ENCODE measurements around the gene ZC3H12D.
A peak's percentile ranks its signal among the peaks of the same experiment; 100 is the strongest.

ZC3H12D gene

DNA sequence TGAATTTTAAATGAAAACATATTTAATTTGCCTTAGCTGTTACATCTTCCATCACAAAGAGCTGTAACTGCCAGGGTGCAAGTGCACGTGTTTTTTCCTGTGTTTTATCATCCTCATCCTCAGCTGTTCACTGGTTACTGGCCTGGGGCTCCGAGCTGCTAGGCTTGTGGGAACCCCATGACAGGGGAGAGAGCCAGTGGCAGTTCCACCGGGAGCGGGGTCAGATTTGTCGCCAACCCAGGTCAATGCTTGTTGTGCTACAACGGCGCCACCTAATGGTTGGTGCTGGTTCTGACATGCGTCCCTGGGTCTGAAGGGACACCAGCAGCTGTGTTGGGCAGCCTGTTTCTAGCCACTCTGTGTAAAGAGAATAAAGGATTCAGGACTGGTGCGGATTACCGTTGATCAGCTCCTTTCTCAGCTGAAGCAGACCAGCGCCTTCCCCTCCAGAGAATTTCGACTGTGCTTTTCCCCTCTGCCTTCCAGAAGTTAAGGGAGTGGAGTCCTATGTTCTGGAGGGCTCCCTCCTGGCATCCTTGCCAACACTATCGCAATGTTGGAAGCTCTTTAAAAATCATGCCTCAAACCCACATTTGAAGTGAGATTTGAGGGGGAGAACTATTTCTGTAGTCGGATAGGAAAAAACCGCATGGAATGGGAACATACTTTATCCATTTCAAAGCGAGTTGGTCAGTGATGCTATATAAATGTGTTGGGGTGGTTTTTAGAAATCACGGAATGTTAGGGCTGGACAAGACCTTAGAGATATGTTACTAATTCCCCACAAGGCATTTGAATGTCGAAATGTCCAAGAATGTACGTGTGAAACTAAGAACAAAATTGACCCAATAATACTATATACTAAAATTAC, 52.7 kb downstream of the ZC3H12D start:
- H3K4me2 ChIP-seq (ENCODE audit: low read length): peak overlapping the region; percentile 32; the same call in 1 of the 2 replicates
- H3K9me2 ChIP-seq (replicated peaks; ENCODE audit: control insufficient read depth, low read length): no peaks in the 10 kb centered on the region
- no peaks in the 10 kb centered on the region for H3F3A ChIP-seq (ENCODE audit: control insufficient read depth, insufficient read depth)
- peaks cover 5% of the 10 kb centered on the region for H3K4me1 ChIP-seq (ENCODE audit: control insufficient read depth, low read length)
- H3K79me2 ChIP-seq (ENCODE audit: control insufficient read depth, low read length): no peaks in the 10 kb centered on the region
- H3K36me3 ChIP-seq (ENCODE audit: control insufficient read depth, low read length): no peaks in the 10 kb centered on the region
- TF ChIP-seq EZH2phosphoT487 (IDR thresholded peaks at IDR 0.05; ENCODE audit: borderline replicate concordance, low read length): no peak
- TF ChIP-seq, protein P1, sequence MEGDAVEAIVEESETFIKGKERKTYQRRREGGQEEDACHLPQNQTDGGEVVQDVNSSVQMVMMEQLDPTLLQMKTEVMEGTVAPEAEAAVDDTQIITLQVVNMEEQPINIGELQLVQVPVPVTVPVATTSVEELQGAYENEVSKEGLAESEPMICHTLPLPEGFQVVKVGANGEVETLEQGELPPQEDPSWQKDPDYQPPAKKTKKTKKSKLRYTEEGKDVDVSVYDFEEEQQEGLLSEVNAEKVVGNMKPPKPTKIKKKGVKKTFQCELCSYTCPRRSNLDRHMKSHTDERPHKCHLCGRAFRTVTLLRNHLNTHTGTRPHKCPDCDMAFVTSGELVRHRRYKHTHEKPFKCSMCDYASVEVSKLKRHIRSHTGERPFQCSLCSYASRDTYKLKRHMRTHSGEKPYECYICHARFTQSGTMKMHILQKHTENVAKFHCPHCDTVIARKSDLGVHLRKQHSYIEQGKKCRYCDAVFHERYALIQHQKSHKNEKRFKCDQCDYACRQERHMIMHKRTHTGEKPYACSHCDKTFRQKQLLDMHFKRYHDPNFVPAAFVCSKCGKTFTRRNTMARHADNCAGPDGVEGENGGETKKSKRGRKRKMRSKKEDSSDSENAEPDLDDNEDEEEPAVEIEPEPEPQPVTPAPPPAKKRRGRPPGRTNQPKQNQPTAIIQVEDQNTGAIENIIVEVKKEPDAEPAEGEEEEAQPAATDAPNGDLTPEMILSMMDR (IDR thresholded peaks at IDR 0.05; ENCODE audit: low read depth, low read length, poor library complexity, severe bottlenecking): peak; percentile 96
- no peak overlapping the region for H3K4me3 ChIP-seq (ENCODE audit: low read length)
- H3K9me3 ChIP-seq (ENCODE audit: control insufficient read depth, insufficient read depth, low read length): no peaks in the 10 kb centered on the region
- no peaks in the 10 kb centered on the region for H3K27me3 ChIP-seq (ENCODE audit: control insufficient read depth, low read length)
- no peak overlapping the region for H3K27ac ChIP-seq (ENCODE audit: low read depth, low read length)
- H4K20me1 ChIP-seq (ENCODE audit: control insufficient read depth, insufficient read depth, low read depth, low read length): no peaks in the 10 kb centered on the region

DNA sequence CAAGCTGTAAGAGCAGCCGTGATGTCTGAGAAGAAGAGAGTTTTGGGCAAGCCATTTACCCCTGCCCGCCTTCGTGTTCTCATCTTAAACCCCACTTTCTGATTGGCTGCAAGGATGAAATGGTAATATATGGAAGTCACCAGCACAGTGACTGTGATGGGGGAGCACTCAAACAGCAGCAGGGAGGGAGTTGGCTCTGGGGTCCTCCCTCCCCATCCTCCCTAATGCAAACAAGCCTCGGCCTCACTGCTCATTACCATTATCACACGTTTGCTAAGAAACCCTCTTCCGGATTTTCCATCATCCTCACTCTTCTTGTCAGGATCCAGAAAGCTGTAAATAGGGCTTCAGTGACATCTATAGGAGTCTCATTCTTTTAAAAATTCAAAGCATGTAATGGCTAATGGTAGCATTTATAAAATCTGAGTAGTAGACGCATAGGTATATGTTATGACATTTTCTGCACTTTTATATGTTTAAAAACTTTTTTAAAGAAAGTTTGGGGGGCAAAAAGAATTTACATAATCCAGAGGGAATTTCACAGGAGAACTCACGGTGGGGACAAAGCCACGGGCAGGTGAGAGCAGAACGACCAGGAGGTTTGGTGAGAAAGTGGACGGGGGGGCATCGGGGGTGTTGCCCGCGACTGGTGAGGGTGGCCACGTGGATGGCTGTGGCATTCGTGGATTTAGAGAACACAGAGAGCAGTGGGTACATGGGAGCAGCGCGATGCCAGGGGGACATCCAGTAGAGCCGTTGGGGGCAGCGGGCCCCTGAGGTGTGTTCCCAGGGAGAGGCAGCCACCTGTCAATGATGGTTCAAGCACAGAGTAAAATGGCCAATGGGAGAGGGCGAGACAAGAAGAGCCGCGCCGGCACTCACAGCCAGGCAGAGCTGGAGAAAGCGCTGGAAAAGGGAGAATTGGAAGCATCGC, 55.1 kb downstream of the ZC3H12D start:
- H3K9me2 ChIP-seq (replicated peaks; ENCODE audit: control insufficient read depth, low read length): no peaks in the 10 kb centered on the region
- no peaks in the 10 kb centered on the region for H3K79me2 ChIP-seq (ENCODE audit: control insufficient read depth, low read length)
- H3K9me3 ChIP-seq (ENCODE audit: control insufficient read depth, insufficient read depth, low read length): no peaks in the 10 kb centered on the region
- no peak overlapping the region for H3K27ac ChIP-seq (ENCODE audit: low read depth, low read length)
- H3K4me2 ChIP-seq (ENCODE audit: low read length): no peak overlapping the region
- H3K36me3 ChIP-seq (ENCODE audit: control insufficient read depth, low read length): no peaks in the 10 kb centered on the region
- H3F3A ChIP-seq (ENCODE audit: control insufficient read depth, insufficient read depth): no peaks in the 10 kb centered on the region
- H3K27me3 ChIP-seq (ENCODE audit: control insufficient read depth, low read length): no peaks in the 10 kb centered on the region
- no peak for TF ChIP-seq EZH2phosphoT487 (IDR thresholded peaks at IDR 0.05; ENCODE audit: borderline replicate concordance, low read length)
- TF ChIP-seq, protein P1 (IDR thresholded peaks at IDR 0.05; ENCODE audit: low read depth, low read length, poor library complexity, severe bottlenecking): no peak
- H3K4me3 ChIP-seq (ENCODE audit: low read length): no peak overlapping the region
- no peaks in the 10 kb centered on the region for H4K20me1 ChIP-seq (ENCODE audit: control insufficient read depth, insufficient read depth, low read depth, low read length)
- H3K4me1 ChIP-seq (ENCODE audit: control insufficient read depth, low read length): peaks cover 4% of the 10 kb centered on the region; the same call in 1 of the 2 replicates

DNA sequence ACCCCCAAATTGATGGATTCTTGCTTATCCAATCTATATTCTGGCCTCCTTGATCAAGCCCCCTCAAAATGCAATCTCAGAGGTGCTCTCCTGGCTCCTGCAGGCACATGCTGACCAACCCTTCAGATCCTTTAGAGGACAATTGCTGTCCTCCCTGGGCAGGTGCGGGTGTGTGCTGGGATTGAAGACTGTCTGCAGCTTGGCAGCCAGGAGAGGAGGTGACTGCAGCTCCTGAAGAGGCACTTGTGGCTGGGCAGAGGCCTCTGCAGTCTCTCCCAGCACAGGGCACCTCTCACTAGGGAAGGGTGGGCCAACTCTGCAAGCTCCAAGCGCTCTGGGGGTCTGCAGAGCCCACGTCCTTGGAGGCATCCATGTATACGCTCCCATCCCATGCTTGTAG, 56.2 kb downstream of the ZC3H12D start:
- no peak for TF ChIP-seq EZH2phosphoT487 (IDR thresholded peaks at IDR 0.05; ENCODE audit: borderline replicate concordance, low read length)
- TF ChIP-seq, protein P1 (IDR thresholded peaks at IDR 0.05; ENCODE audit: low read depth, low read length, poor library complexity, severe bottlenecking): no peak
- no peak overlapping the region for H3K4me3 ChIP-seq (ENCODE audit: low read length)
- H3K4me2 ChIP-seq (ENCODE audit: low read length): no peak overlapping the region
- H3K27me3 ChIP-seq (ENCODE audit: control insufficient read depth, low read length): no peaks in the 10 kb centered on the region
- no peaks in the 10 kb centered on the region for H3F3A ChIP-seq (ENCODE audit: control insufficient read depth, insufficient read depth)
- H3K79me2 ChIP-seq (ENCODE audit: control insufficient read depth, low read length): no peaks in the 10 kb centered on the region
- peaks cover 4% of the 10 kb centered on the region; the same call in 1 of the 2 replicates for H3K4me1 ChIP-seq (ENCODE audit: control insufficient read depth, low read length)
- no peaks in the 10 kb centered on the region for H4K20me1 ChIP-seq (ENCODE audit: control insufficient read depth, insufficient read depth, low read depth, low read length)
- no peaks in the 10 kb centered on the region for H3K9me2 ChIP-seq (replicated peaks; ENCODE audit: control insufficient read depth, low read length)
- H3K27ac ChIP-seq (ENCODE audit: low read depth, low read length): no peak overlapping the region
- H3K9me3 ChIP-seq (ENCODE audit: control insufficient read depth, insufficient read depth, low read length): no peaks in the 10 kb centered on the region
- no peaks in the 10 kb centered on the region for H3K36me3 ChIP-seq (ENCODE audit: control insufficient read depth, low read length)

Measured in DOHH2 (cell line).